Measurements from ENCODE around the gene XAB2.

Gene XAB2

GRCh38 chr19:7655581-7655980 is 26.2 kb upstream of the XAB2 start:
- peak; percentile 84 for DNase-seq (ENCODE audit: low read depth)

GRCh38 chr19:7654401-7654800 is 25.1 kb upstream of the XAB2 start:
- TF ChIP-seq CTCF (IDR thresholded peaks at IDR 0.05; ENCODE audit: low read depth, low read length) (no peak), POLR2A (IDR thresholded peaks at IDR 0.05; ENCODE audit: extremely low read depth, insufficient read length) (no peak), MAX (IDR thresholded peaks at IDR 0.05; ENCODE audit: low read depth, low read length) (no peak), MYC (IDR thresholded peaks at IDR 0.05; ENCODE audit: low read depth, low read length) (no peak)
- DNase-seq (ENCODE audit: low read depth) = no peak
- no peak overlapping the region for H3K4me3 ChIP-seq (ENCODE audit: low read depth, low read length)

More at GRCh38 chr19:7655581-7655980, 26.2 kb upstream of the XAB2 start:
- H3K4me3 ChIP-seq (ENCODE audit: low read depth, low read length) = no peak overlapping the region
- TF ChIP-seq CTCF (IDR thresholded peaks at IDR 0.05; ENCODE audit: low read depth, low read length) (no peak), MYC (IDR thresholded peaks at IDR 0.05; ENCODE audit: low read depth, low read length) (0 out of 2 replicates have a peak, but pooled peaks have one; percentile 12), POLR2A (IDR thresholded peaks at IDR 0.05; ENCODE audit: extremely low read depth, insufficient read length) (no peak)

- peak; percentile 99 for DNase-seq (ENCODE audit: low read depth)
- H3K4me3 ChIP-seq (ENCODE audit: low read depth, low read length) = no peak overlapping the region
Measured at GRCh38 chr19:7652061-7652641, 22.8 kb upstream of the XAB2 start.

GRCh38 chr19:7650148-7650547 is 20.8 kb upstream of the XAB2 start:
- DNase-seq (ENCODE audit: low read depth) = no peak
- TF ChIP-seq CTCF (IDR thresholded peaks at IDR 0.05; ENCODE audit: low read depth, low read length) = no peak
- TF ChIP-seq MAX (IDR thresholded peaks at IDR 0.05; ENCODE audit: low read depth, low read length) = no peak
- TF ChIP-seq POLR2A (IDR thresholded peaks at IDR 0.05; ENCODE audit: extremely low read depth, insufficient read length) = no peak
- TF ChIP-seq MYC (IDR thresholded peaks at IDR 0.05; ENCODE audit: low read depth, low read length) = no peak
- H3K4me3 ChIP-seq (ENCODE audit: low read depth, low read length) = no peak overlapping the region

More at GRCh38 chr19:7652061-7652641, 22.8 kb upstream of the XAB2 start:
- TF ChIP-seq CTCF (IDR thresholded peaks at IDR 0.05; ENCODE audit: low read depth, low read length) (peak; percentile 97), POLR2A (IDR thresholded peaks at IDR 0.05; ENCODE audit: extremely low read depth, insufficient read length) (no peak), MAX (IDR thresholded peaks at IDR 0.05; ENCODE audit: low read depth, low read length) (peak; percentile 69), MYC (IDR thresholded peaks at IDR 0.05; ENCODE audit: low read depth, low read length) (peak; percentile 82)

- TF ChIP-seq MAX (IDR thresholded peaks at IDR 0.05; ENCODE audit: low read depth, low read length) (no peak), CTCF (IDR thresholded peaks at IDR 0.05; ENCODE audit: low read depth, low read length) (no peak), POLR2A (IDR thresholded peaks at IDR 0.05; ENCODE audit: extremely low read depth, insufficient read length) (no peak), MYC (IDR thresholded peaks at IDR 0.05; ENCODE audit: low read depth, low read length) (no peak)
- no peak overlapping the region for H3K4me3 ChIP-seq (ENCODE audit: low read depth, low read length)
- DNase-seq (ENCODE audit: low read depth) = no peak
Measured at GRCh38 chr19:7648265-7649014, 19.1 kb upstream of the XAB2 start.
